MCF 10A (cell line): ENCODE measurements around the gene FGD2. TPM values are rescaled to one million over a fixed set of nuclear protein-coding genes. Genes with fewer than 3 reads are reported as not detected.
A peak's percentile ranks its signal among the peaks of the same experiment; 100 is the strongest.
"Not testable (repeated sequence)": the region's sequence is repeated elsewhere in the genome, so short reads cannot be mapped to it uniquely, and the experiment has no call there.

Experiments used
- BruUV-seq: library from RNA; stranded (reverse); fragments of 400-500 nt; replicated peaks from 2 replicates; lab custom pipeline; 2021; lab: Mats Ljungman, UMichigan
- CTCF ChIA-PET: fragments of 300-600 bp; sonication (Branson Sonifier 250); formaldehyde crosslinking; extraction: SDS; loops from one replicate; lab custom pipeline; 2021; ENCODE audit warnings: antibody characterized with exemption, inconsistent platforms; lab: Yijun Ruan, JAX
- POLR2A ChIA-PET: fragments of 300-600, 350-650 bp; sonication (Branson Sonifier 250); formaldehyde crosslinking; extraction: SDS; loops from one replicate; lab custom pipeline; 2020; ENCODE audit warnings: antibody characterized with exemption, inconsistent platforms; lab: Yijun Ruan, JAX
- DNase-seq: peaks from one replicate; pipeline ENCODE4 v3.0.0-alpha.2; 2018; ENCODE audit not compliant: unreplicated experiment
- H3K27ac Mint-ChIP-seq: one replicate; pipeline ENCODE4 v1.8.0; 2022; ENCODE audit warnings: mild to moderate bottlenecking, low read depth, mixed read lengths; ENCODE audit not compliant: unreplicated experiment
- H3K27me3 Mint-ChIP-seq: one replicate; pipeline ENCODE4 v1.8.0; 2022; ENCODE audit warnings: mixed read lengths; ENCODE audit not compliant: insufficient read depth, unreplicated experiment
- H3K36me3 Mint-ChIP-seq: one replicate; pipeline ENCODE4 v1.8.0; 2022; ENCODE audit warnings: mild to moderate bottlenecking, moderate library complexity, mixed read lengths; ENCODE audit not compliant: insufficient read depth, unreplicated experiment
- H3K4me1 Mint-ChIP-seq: one replicate; pipeline ENCODE4 v1.8.0; 2022; ENCODE audit warnings: mixed read lengths; ENCODE audit not compliant: insufficient read depth, unreplicated experiment
- H3K4me3 Mint-ChIP-seq: one replicate; pipeline ENCODE4 v1.8.0; 2022; ENCODE audit warnings: mild to moderate bottlenecking, moderate library complexity, mixed read lengths; ENCODE audit not compliant: unreplicated experiment
- H3K9me3 Mint-ChIP-seq: one replicate; pipeline ENCODE4 v1.8.0; 2022; ENCODE audit warnings: mixed read lengths; ENCODE audit not compliant: unreplicated experiment
- intact Hi-C: fragments of 100-400 bp; cut with micrococcal nuclease; formaldehyde crosslinking; loops from 2 replicates; pipeline ENCODE4 v1.14.1; 2022
- total RNA-seq: library from RNA; stranded (reverse); gene quantifications from 2 replicates; pipeline ENCODE4 v1.2.3, GENCODE V29; 2022
- TF ChIP-seq, protein P1 (sequence below): fragments of 200-600 bp; IDR thresholded peaks from one replicate; pipeline ENCODE4 v1.8.0; 2022; ENCODE audit warnings: antibody characterized with exemption, mild to moderate bottlenecking; ENCODE audit not compliant: unreplicated experiment

Gene FGD2
- total RNA-seq, 1 experiment from 2014 or later = not detected

DNA sequence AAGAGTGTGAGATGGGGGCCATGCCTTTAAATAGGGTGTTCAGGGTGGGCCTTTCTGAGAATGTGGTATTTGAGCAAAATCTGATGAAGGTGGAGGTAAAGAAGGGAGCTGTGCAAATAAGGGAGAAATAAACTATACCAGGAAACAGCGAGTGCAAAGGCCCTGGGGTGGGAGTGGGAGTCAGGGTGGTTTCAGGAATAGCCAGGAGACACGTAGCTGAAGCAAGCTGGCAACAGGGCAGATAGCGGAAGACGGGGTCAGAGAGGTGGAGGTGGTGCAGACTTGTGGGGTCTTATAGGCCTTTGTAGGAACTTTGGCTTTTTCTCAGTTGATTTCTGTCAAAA is 51.6 kb downstream of the FGD2 start:
- TF ChIP-seq, protein P1, sequence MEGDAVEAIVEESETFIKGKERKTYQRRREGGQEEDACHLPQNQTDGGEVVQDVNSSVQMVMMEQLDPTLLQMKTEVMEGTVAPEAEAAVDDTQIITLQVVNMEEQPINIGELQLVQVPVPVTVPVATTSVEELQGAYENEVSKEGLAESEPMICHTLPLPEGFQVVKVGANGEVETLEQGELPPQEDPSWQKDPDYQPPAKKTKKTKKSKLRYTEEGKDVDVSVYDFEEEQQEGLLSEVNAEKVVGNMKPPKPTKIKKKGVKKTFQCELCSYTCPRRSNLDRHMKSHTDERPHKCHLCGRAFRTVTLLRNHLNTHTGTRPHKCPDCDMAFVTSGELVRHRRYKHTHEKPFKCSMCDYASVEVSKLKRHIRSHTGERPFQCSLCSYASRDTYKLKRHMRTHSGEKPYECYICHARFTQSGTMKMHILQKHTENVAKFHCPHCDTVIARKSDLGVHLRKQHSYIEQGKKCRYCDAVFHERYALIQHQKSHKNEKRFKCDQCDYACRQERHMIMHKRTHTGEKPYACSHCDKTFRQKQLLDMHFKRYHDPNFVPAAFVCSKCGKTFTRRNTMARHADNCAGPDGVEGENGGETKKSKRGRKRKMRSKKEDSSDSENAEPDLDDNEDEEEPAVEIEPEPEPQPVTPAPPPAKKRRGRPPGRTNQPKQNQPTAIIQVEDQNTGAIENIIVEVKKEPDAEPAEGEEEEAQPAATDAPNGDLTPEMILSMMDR = no peak
- H3K4me3 Mint-ChIP-seq = no peak overlapping the region
- no peak overlapping the region for H3K27ac Mint-ChIP-seq
- no peak for DNase-seq
- no peaks in the 10 kb centered on the region for H3K27me3 Mint-ChIP-seq
- ChIA-PET CTCF (interaction anchor here (1.4 to 19.6 kb wide), 4 partner anchors 10 to 120 kb away, joined by 4 to 314 read pairs (median 126); partner anchors contain the start of gene PIM1), POLR2A (interaction anchor here (0.7 to 6.7 kb wide), 11 partner anchors 14 to 201 kb away, joined by 3 to 111 read pairs (median 9); partner anchors contain the start of genes PIM1, PPIL1, TBC1D22B and TMEM217)
- peaks cover 31% of the 10 kb centered on the region for H3K4me1 Mint-ChIP-seq
- intact Hi-C loops = no loop called here
- no peaks in the 10 kb centered on the region for H3K36me3 Mint-ChIP-seq
- H3K9me3 Mint-ChIP-seq = no peaks in the 10 kb centered on the region
- no TSS peak for BruUV-seq

DNA sequence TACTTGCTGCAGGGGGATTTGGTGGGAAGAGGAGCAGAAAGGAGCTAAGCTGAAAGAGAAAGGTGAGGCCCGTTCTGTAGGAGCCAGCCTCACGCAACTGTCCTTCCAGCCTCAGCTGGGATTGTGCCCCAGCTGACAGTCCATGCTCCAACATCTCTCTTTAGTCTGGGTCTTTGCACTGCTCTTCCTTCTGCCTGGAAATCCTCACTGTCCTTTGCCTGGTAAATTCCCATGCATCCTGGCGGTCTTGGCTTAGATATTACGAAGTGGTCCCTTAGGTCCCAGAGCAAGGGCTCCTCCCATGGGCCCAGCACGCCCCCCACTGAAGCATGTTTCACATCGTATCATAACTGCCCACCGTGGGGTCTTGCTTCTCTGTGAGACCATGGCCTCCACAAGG is 52.2 kb downstream of the FGD2 start:
- Mint-ChIP-seq H3K4me3 (no peak overlapping the region), H3K27ac (no peak overlapping the region), H3K27me3 (no peaks in the 10 kb centered on the region), H3K4me1 (peaks cover 31% of the 10 kb centered on the region), H3K36me3 (no peaks in the 10 kb centered on the region), H3K9me3 (no peaks in the 10 kb centered on the region)
- intact Hi-C loops = loop anchor here (2.0 kb wide), 1 partner anchor 45 kb away; no protein-coding TSS in a partner anchor
- POLR2A ChIA-PET = interaction anchor here (1.1 to 6.7 kb wide), 8 partner anchors 14 to 200 kb away, joined by 3 to 111 read pairs (median 10); partner anchors contain the start of genes PIM1, PPIL1, TBC1D22B and TMEM217
- no peak for DNase-seq
- no TSS peak for BruUV-seq
- TF ChIP-seq, protein P1 = no peak
- CTCF ChIA-PET = interaction anchor here (0.6 to 19.6 kb wide), 4 partner anchors 9 to 113 kb away, joined by 3 to 314 read pairs (median 126); partner anchors contain the start of gene PIM1

DNA sequence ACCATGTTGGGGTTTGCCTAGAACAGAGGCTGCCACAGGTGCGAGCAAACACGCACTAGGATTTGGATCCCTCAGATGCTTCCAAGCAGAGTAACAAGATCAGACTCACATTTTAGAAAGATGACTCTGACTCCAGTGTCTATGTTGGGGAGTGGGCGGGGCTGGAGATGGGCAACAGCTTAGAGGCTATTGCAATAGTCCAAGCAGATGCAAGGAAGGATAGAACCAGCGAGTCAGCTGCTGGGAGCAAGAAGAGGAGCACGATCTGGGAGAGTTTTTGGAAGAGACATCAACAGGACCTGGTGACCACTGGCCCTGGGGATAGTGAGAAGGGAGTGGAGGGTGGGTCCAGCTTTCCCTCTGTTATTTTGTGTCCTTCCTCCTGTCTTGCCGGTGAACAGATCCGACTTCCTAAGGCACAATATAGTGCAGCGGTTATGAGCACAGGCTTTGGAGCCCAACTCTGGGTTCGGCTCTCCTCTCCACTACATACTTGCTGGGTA is 52.7 kb downstream of the FGD2 start:
- TF ChIP-seq, protein P1 = no peak
- intact Hi-C loops = loop anchor here (2.0 kb wide), 1 partner anchor 45 kb away; no protein-coding TSS in a partner anchor
- POLR2A ChIA-PET = interaction anchor here (1.2 to 6.7 kb wide), 11 partner anchors 13 to 113 kb away, joined by 3 to 111 read pairs (median 10); partner anchors contain the start of gene PIM1
- DNase-seq = peak; percentile 55
- Mint-ChIP-seq H3K9me3 (no peaks in the 10 kb centered on the region), H3K4me1 (peaks cover 31% of the 10 kb centered on the region), H3K27me3 (no peaks in the 10 kb centered on the region), H3K4me3 (no peak overlapping the region), H3K36me3 (no peaks in the 10 kb centered on the region), H3K27ac (no peak overlapping the region)
- no TSS peak for BruUV-seq
- CTCF ChIA-PET = interaction anchor here (0.6 to 19.6 kb wide), 10 partner anchors 9 to 152 kb away, joined by 3 to 314 read pairs (median 5); partner anchors contain the start of gene PIM1

DNA sequence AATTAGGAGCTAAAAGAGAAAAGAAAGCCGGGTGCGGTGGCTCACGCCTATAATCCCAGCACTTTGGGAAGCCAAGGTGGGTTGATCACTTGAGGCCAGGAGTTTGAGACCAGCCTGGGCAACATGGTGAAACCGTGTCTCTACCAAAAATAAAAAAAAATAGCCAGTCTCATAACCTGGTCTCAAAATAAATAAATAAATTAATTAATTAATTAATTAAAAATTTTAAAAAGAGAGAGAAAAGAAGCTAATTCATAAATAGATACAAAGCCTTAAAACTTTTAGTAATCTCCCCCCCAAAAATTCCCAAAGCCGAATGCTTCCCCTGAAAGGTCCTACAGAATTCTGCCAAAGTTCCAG is 53.5 kb downstream of the FGD2 start:
- H3K27ac Mint-ChIP-seq = peak overlapping the region; percentile 91
- not testable (repeated sequence) for BruUV-seq, H3K9me3 Mint-ChIP-seq, DNase-seq, H3K36me3 Mint-ChIP-seq, H3K27me3 Mint-ChIP-seq
- CTCF ChIA-PET = interaction anchor here (0.6 to 19.6 kb wide), 15 partner anchors 8 to 174 kb away, joined by 3 to 314 read pairs (median 4); partner anchors contain the start of genes C6orf89 and PIM1
- peaks cover 31% of the 10 kb centered on the region for H3K4me1 Mint-ChIP-seq
- peak overlapping the region; percentile 46 for H3K4me3 Mint-ChIP-seq
- POLR2A ChIA-PET = interaction anchor here (0.8 to 6.7 kb wide), 14 partner anchors 10 to 167 kb away, joined by 3 to 111 read pairs (median 7); partner anchors contain the start of gene PIM1
- intact Hi-C loops = loop anchor here (1.0 to 2.0 kb wide), 3 partner anchors 44 to 113 kb away; no protein-coding TSS in a partner anchor
